GM10266 (cell line): ENCODE measurements around the gene CABP4.
A peak's percentile ranks its signal among the peaks of the same experiment; 100 is the strongest.

Experiments
- DNase-seq: peaks from one replicate; pipeline ENCODE4 v3.0.0; 2012; ENCODE audit errors: extremely low spot score
- CTCF ChIP-seq: IDR thresholded peaks from 2 replicates; pipeline ENCODE4 v1.5.1; 2012; ENCODE audit warnings: mild to moderate bottlenecking, low read depth; ENCODE audit not compliant: control insufficient read depth, insufficient read depth; ENCODE audit errors: missing control alignments

Gene CABP4

GRCh38 chr11:67439321-67440228 is 15.6 kb upstream of the CABP4 start:
- DNase-seq = no peak
- TF ChIP-seq CTCF = peak; percentile 55

- no peak for DNase-seq
- no peak for TF ChIP-seq CTCF
These were observed 14.7 kb upstream of the CABP4 start for GRCh38 chr11:67440229-67441097.

GRCh38 chr11:67441098-67441563 is 14.0 kb upstream of the CABP4 start:
- no peak for TF ChIP-seq CTCF
- no peak for DNase-seq

- TF ChIP-seq CTCF = no peak
- no peak for DNase-seq
These were observed 13.3 kb upstream of the CABP4 start for GRCh38 chr11:67441731-67442351.

GRCh38 chr11:67442504-67443404 is 12.4 kb upstream of the CABP4 start:
- no peak for TF ChIP-seq CTCF
- no peak for DNase-seq

GRCh38 chr11:67445515-67445914 is 9.6 kb upstream of the CABP4 start:
- DNase-seq = no peak
- TF ChIP-seq CTCF = no peak
